NCI-H446 treated with DMSO at 0.1 percent for 48 hours (cell line): ENCODE results near the gene CD74.
"Not testable (repeated sequence)": the region's sequence is repeated elsewhere in the genome, so short reads cannot be mapped to it uniquely, and the experiment has no call there.

Source experiments
- DNase-seq: peaks from one replicate; lab custom pipeline; 2025; lab: John Stamatoyannopoulos, UW

The CD74 gene

GRCh38 chr5:150412319-150413175, at the start of gene CD74:
Gene CD74, minus strand, starts transcription at chr5:150412910. Its CDS starts 161 bp downstream, at chr5:150412749.
- DNase-seq = no peak

- peak; percentile 54 for DNase-seq
These were observed 48.5 kb upstream of the CD74 start for GRCh38 chr5:150461231-150461630.

GRCh38 chr5:150460781-150461180, 48.1 kb upstream of the CD74 start:
- DNase-seq = no peak

- DNase-seq = peak; percentile 46
These were observed 46.3 kb upstream of the CD74 start for GRCh38 chr5:150458802-150459557.

- DNase-seq = no peak
These were observed 45.0 kb upstream of the CD74 start for GRCh38 chr5:150457562-150458240.

GRCh38 chr5:150457121-150457520, 44.4 kb upstream of the CD74 start:
- no peak for DNase-seq

- DNase-seq = no peak
These were observed 42.0 kb upstream of the CD74 start for GRCh38 chr5:150454492-150455229.

GRCh38 chr5:150454027-150454426, 41.3 kb upstream of the CD74 start:
- DNase-seq = not testable (repeated sequence)

GRCh38 chr5:150452914-150453313, 40.2 kb upstream of the CD74 start:
- DNase-seq = no peak

- no peak for DNase-seq
These were observed 38.9 kb upstream of the CD74 start for GRCh38 chr5:150451594-150451993.

- DNase-seq = peak; percentile 89
These were observed 37.0 kb upstream of the CD74 start, which contains the start of gene RPS14 for GRCh38 chr5:150449517-150450339. Gene RPS14, minus strand, starts transcription at chr5:150449739. Its CDS starts 2,006 bp downstream, at chr5:150447733.

GRCh38 chr5:150448952-150449516, 36.3 kb upstream of the CD74 start:
- DNase-seq = no peak

GRCh38 chr5:150448334-150448733, 35.6 kb upstream of the CD74 start:
- DNase-seq = no peak

GRCh38 chr5:150447188-150447587, 34.5 kb upstream of the CD74 start:
- DNase-seq = no peak

- no peak for DNase-seq
These were observed 33.9 kb upstream of the CD74 start for GRCh38 chr5:150446583-150446982.

- DNase-seq = no peak
These were observed 33.4 kb upstream of the CD74 start for GRCh38 chr5:150446088-150446487.

- no peak for DNase-seq
These were observed 32.1 kb upstream of the CD74 start for GRCh38 chr5:150444770-150445169.

- no peak for DNase-seq
These were observed 30.7 kb upstream of the CD74 start for GRCh38 chr5:150443242-150444075.

GRCh38 chr5:150442699-150443080, 30.0 kb upstream of the CD74 start:
- DNase-seq = no peak
